Keratinocyte (primary cell): ENCODE results near the gene MOCS1.

Source experiments
- CTCF ChIP-seq, 3 experiments: IDR thresholded peaks in 1 of 3; conservative IDR thresholded peaks in 1 of 3; optimal IDR thresholded peaks in 1 of 3; 2 replicates in 2 of 3; 3 replicates in 1 of 3; pipeline versions ENCODE3 to v1.5.1; 2011; ENCODE audit warnings: low read length in 3 of 3, mild to moderate bottlenecking in 3 of 3, moderate library complexity in 2 of 3, control low read depth in 1 of 3, inconsistent platforms in 1 of 3; ENCODE audit not compliant: insufficient read depth in 2 of 3; ENCODE audit errors: extremely low read depth in 1 of 3
- EZH2 ChIP-seq: IDR thresholded peaks from one replicate; pipeline ENCODE4 v1.6.1; 2012; ENCODE audit warnings: inconsistent platforms, mild to moderate bottlenecking, low read length, moderate library complexity

DNA sequence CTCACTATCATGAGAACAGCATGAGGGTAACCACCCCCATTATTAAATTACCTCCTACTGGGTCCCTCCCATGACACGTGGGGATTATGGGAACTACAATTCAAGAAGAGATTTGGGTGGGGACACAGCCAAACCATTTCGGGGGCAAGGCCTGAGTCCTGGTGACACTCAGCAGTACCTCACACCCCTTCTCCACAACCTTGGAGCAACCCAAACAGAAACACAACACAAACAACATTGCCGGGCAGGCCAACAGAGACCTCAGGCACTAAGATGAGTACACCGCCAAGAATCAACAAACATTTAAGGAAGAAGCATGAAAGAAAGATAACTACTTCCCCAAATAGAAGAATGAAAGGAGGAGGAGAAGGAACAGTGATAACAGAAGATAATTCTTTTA, 16.9 kb downstream of the MOCS1 start:
- TF ChIP-seq CTCF (optimal IDR thresholded peaks at IDR 0.05 in 1 of 3, IDR thresholded peaks at IDR 0.05 in 1 of 3, conservative IDR thresholded peaks at IDR 0.05 in 1 of 3; ENCODE audit: extremely low read depth in 1 of 3, insufficient read depth in 2 of 3, low read length in 3 of 3) (no peak), EZH2 (no peak)
